HepG2 (cell line): ENCODE results near the gene TGM6.

Source experiments
- TCF7 ChIP-seq: sonication (generic); IDR thresholded peaks from 2 replicates; pipeline ENCODE4 v1.6.1; 2016; ENCODE audit warnings: antibody characterized with exemption, low read depth
- ZNF296 ChIP-seq: sonication (generic); formaldehyde crosslinking; conservative IDR thresholded peaks from 2 replicates; pipeline ENCODE4 v1.5.0; 2020; ENCODE audit warnings: mild to moderate bottlenecking, missing genetic modification reagents

GRCh38 chr20:2353231-2353630 lies 27.5 kb upstream of the TGM6 start:
- no peak for TF ChIP-seq TCF7
- no peak for TF ChIP-seq ZNF296 (CRISPR knock-in tag)
